A673 (cell line): Measurements from ENCODE around the gene RFPL1. TPM values are rescaled to one million over a fixed set of nuclear protein-coding genes. Genes with fewer than 3 reads are reported as not detected.
A peak's percentile ranks its signal among the peaks of the same experiment; 100 is the strongest.

Source experiments
- BruUV-seq: library from RNA; stranded (reverse); fragments of 400-500 nt; replicated peaks from 2 replicates; lab custom pipeline; 2021; lab: Mats Ljungman, UMichigan
- CTCF ChIA-PET: fragments of 300-600 bp; sonication (Branson Sonifier 250); formaldehyde crosslinking; loops from one replicate; lab custom pipeline; 2022; ENCODE audit warnings: antibody characterized with exemption; lab: Charles Lee
- POLR2A ChIA-PET: fragments of 300-600 bp; sonication (Branson Sonifier 250); formaldehyde crosslinking; loops from one replicate; lab custom pipeline; 2022; ENCODE audit warnings: antibody characterized with exemption; ENCODE audit not compliant: low non-redundant PET; lab: Charles Lee
- DNase-seq: peaks from one replicate; pipeline ENCODE4 v3.0.0-alpha.2; 2015; ENCODE audit warnings: low spot score
- H3K27ac ChIP-seq: fragments of 200-600 bp; sonication (generic); 2 replicates; pipeline ENCODE4 v1.5.1; 2016; ENCODE audit warnings: mixed run types, low read depth, mild to moderate bottlenecking, mixed read lengths, antibody characterized with exemption, low read length; ENCODE audit not compliant: poor library complexity, severe bottlenecking
- H3K27me3 ChIP-seq: fragments of 200-600 bp; sonication (generic); replicated peaks from 2 replicates; pipeline ENCODE4 v1.6.1; 2017; ENCODE audit warnings: mixed run types, low read depth, mild to moderate bottlenecking, mixed read lengths, antibody characterized with exemption, low read length; ENCODE audit not compliant: insufficient read depth, poor library complexity
- H3K36me3 ChIP-seq: fragments of 200-600 bp; sonication (generic); 2 replicates; pipeline ENCODE4 v1.6.1; 2016; ENCODE audit warnings: mixed run types, mild to moderate bottlenecking, mixed read lengths, antibody characterized with exemption, low read length; ENCODE audit not compliant: insufficient read depth, poor library complexity, severe bottlenecking
- H3K4me1 ChIP-seq: fragments of 200-600 bp; sonication (generic); 2 replicates; pipeline ENCODE4 v1.6.1; 2017; ENCODE audit warnings: mixed run types, mild to moderate bottlenecking, mixed read lengths, antibody characterized with exemption, low read length; ENCODE audit not compliant: insufficient read depth, poor library complexity, severe bottlenecking
- H3K4me3 ChIP-seq: fragments of 200-600 bp; sonication (generic); 2 replicates; pipeline ENCODE4 v1.5.1; 2016; ENCODE audit warnings: low read depth, mixed run types, mild to moderate bottlenecking, mixed read lengths, low read length; ENCODE audit not compliant: poor library complexity, severe bottlenecking
- H3K9me3 ChIP-seq: fragments of 200-600 bp; sonication (generic); 2 replicates; pipeline ENCODE4 v1.6.1; 2016; ENCODE audit warnings: mixed run types, low read depth, mild to moderate bottlenecking, mixed read lengths, antibody characterized with exemption, low read length; ENCODE audit not compliant: poor library complexity, severe bottlenecking
- EZH2 ChIP-seq: fragments of 200-600 bp; sonication (generic); IDR thresholded peaks from 2 replicates; pipeline ENCODE4 v1.6.1; 2017; ENCODE audit warnings: borderline replicate concordance, low read depth, mild to moderate bottlenecking, mixed read lengths, antibody characterized with exemption, low read length; ENCODE audit not compliant: poor library complexity, severe bottlenecking
- intact Hi-C: fragments of 100-400 bp; cut with micrococcal nuclease; formaldehyde crosslinking; loops from one replicate; pipeline ENCODE4 v1.10.0; 2022; ENCODE audit not compliant: unreplicated experiment
- total RNA-seq: library from RNA; stranded (reverse); gene quantifications from 2 replicates; pipeline ENCODE4 v1.2.3, GENCODE V29; 2021
- TF ChIP-seq, protein P1 (sequence below): fragments of 300-800, 200-600 bp; sonication (generic); conservative IDR thresholded peaks from 2 replicates; pipeline ENCODE4 v1.5.1; 2017; ENCODE audit warnings: low read depth, mild to moderate bottlenecking, antibody characterized with exemption, low read length, moderate library complexity, mixed read lengths

The RFPL1 gene
- total RNA-seq, 1 experiment from 2014 or later = not detected

GRCh38 chr22:29457730-29458129 lies 19.3 kb downstream of the RFPL1 start:
- no peak overlapping the region for H3K4me3 ChIP-seq
- ChIA-PET CTCF (no interaction called here), POLR2A (no interaction called here)
- H3K36me3 ChIP-seq = no peaks in the 10 kb centered on the region
- intact Hi-C loops = no loop called here
- no peaks in the 10 kb centered on the region for H3K27me3 ChIP-seq
- no peaks in the 10 kb centered on the region for H3K9me3 ChIP-seq
- no peaks in the 10 kb centered on the region for H3K4me1 ChIP-seq
- BruUV-seq = no TSS peak
- H3K27ac ChIP-seq = no peak overlapping the region
- TF ChIP-seq, protein P1, sequence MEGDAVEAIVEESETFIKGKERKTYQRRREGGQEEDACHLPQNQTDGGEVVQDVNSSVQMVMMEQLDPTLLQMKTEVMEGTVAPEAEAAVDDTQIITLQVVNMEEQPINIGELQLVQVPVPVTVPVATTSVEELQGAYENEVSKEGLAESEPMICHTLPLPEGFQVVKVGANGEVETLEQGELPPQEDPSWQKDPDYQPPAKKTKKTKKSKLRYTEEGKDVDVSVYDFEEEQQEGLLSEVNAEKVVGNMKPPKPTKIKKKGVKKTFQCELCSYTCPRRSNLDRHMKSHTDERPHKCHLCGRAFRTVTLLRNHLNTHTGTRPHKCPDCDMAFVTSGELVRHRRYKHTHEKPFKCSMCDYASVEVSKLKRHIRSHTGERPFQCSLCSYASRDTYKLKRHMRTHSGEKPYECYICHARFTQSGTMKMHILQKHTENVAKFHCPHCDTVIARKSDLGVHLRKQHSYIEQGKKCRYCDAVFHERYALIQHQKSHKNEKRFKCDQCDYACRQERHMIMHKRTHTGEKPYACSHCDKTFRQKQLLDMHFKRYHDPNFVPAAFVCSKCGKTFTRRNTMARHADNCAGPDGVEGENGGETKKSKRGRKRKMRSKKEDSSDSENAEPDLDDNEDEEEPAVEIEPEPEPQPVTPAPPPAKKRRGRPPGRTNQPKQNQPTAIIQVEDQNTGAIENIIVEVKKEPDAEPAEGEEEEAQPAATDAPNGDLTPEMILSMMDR = no peak
- TF ChIP-seq EZH2 = no peak
- DNase-seq = peak; percentile 69

DNA sequence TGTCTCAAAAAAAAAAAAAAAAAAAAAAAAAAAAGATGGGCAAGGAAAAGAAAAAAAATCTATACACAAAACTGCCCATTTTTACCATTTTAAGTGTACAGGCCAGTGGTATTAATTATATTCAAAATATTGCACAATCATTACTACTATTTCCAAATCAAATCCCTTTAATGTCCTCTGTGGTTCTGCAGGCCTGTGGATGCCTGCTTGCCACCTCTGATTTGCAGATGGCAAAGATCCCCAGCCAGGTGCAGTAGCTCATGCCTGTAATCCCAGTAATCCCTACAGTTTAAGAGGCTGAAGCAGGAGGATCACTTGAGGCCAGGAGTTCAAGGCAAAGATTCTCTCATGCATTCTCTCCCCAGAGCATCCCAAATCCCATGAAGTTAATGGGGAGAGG lies 20.2 kb downstream of the RFPL1 start:
- H3K36me3 ChIP-seq = no peaks in the 10 kb centered on the region
- no peak for TF ChIP-seq EZH2
- TF ChIP-seq, protein P1 = no peak
- no peak for DNase-seq
- CTCF ChIA-PET = no interaction called here
- no peaks in the 10 kb centered on the region for H3K27me3 ChIP-seq
- no peaks in the 10 kb centered on the region for H3K9me3 ChIP-seq
- no peak overlapping the region for H3K4me3 ChIP-seq
- no TSS peak for BruUV-seq
- H3K4me1 ChIP-seq = no peaks in the 10 kb centered on the region
- no peak overlapping the region for H3K27ac ChIP-seq
- POLR2A ChIA-PET = no interaction called here
- intact Hi-C loops = no loop called here

- POLR2A ChIA-PET = no interaction called here
- Histone ChIP-seq H3K4me3 (no peak overlapping the region), H3K4me1 (no peaks in the 10 kb centered on the region), H3K27ac (no peak overlapping the region), H3K9me3 (no peaks in the 10 kb centered on the region), H3K36me3 (no peaks in the 10 kb centered on the region), H3K27me3 (no peaks in the 10 kb centered on the region)
- CTCF ChIA-PET = no interaction called here
- no TSS peak for BruUV-seq
- intact Hi-C loops = no loop called here
- DNase-seq = no peak
- TF ChIP-seq, protein P1 = no peak
- TF ChIP-seq EZH2 = no peak
Observed at GRCh38 chr22:29459773-29460172, 21.4 kb downstream of the RFPL1 start.
